Gastrocnemius medialis (tissue), 4 donors: ENCODE measurements around the gene SPEF2. TPM values are rescaled to one million over a fixed set of nuclear protein-coding genes. Genes with fewer than 3 reads are reported as not detected.
"Not testable (repeated sequence)": the region's sequence is repeated elsewhere in the genome, so short reads cannot be mapped to it uniquely, and the experiment has no call there.

Experiments used
- ATAC-seq, 2 donors: fragments of 150-250 bp; one replicate each; pipeline ENCODE4 v1.9.1; 2016
- DNase-seq, 2 donors: peaks; one replicate each; pipeline ENCODE4 v3.0.0-alpha.2; 2019
- H3K27ac ChIP-seq, 4 donors: fragments of 200-600 bp; sonication (generic); 1 replicate in 1 of 4; 2 replicates in 3 of 4; pipeline ENCODE4 v1.5.1; 2016 to 2018; ENCODE audit warnings: mild to moderate bottlenecking in 2 of 4, moderate library complexity in 1 of 4
- H3K27me3 ChIP-seq, 3 donors: fragments of 200-600 bp; sonication (generic) in 2 of 3; 1 replicate in 1 of 3; 2 replicates in 2 of 3; pipeline versions ENCODE4 v1.5.1 to v1.6.0; 2016 to 2019; ENCODE audit warnings: mild to moderate bottlenecking in 1 of 3, moderate library complexity in 1 of 3
- H3K36me3 ChIP-seq, 2 donors: fragments of 200-600 bp; sonication (generic) in 1 of 2; one replicate each; pipeline ENCODE4 v1.5.1; 2017 to 2018
- H3K4me1 ChIP-seq, 2 donors: fragments of 200-600 bp; sonication (generic) in 1 of 2; one replicate each; pipeline ENCODE4 v1.5.1; 2016 to 2017; ENCODE audit warnings: mild to moderate bottlenecking in 2 of 2
- H3K4me3 ChIP-seq, 4 donors: fragments of 200-600 bp; sonication (generic) in 3 of 4; 1 replicate in 1 of 4; 2 replicates in 3 of 4; pipeline ENCODE4 v1.5.1; 2016 to 2019; ENCODE audit warnings: mild to moderate bottlenecking in 2 of 4
- H3K9me3 ChIP-seq, 3 donors: fragments of 200-600 bp; sonication (generic) in 2 of 3; 1 replicate in 1 of 3; 2 replicates in 2 of 3; pipeline ENCODE4 v1.5.1; 2016 to 2019
- CTCF ChIP-seq, 5 experiments: fragments of 450-650 bp in 3 of 5; fragments of 200-600 bp in 2 of 5; sonication (generic) in 2 of 5; IDR thresholded peaks in 4 of 5; conservative IDR thresholded peaks in 1 of 5; 1 replicate in 4 of 5; 2 replicates in 1 of 5; pipeline ENCODE4 v1.5.1; 2016 to 2019; ENCODE audit warnings: antibody characterized with exemption in 5 of 5, mild to moderate bottlenecking in 3 of 5, moderate library complexity in 3 of 5
- POLR2A ChIP-seq, 2 donors: fragments of 450-650 bp; IDR thresholded peaks; one replicate each; pipeline ENCODE4 v1.6.1; 2017; ENCODE audit warnings: antibody characterized with exemption in 2 of 2, mild to moderate bottlenecking in 2 of 2, moderate library complexity in 2 of 2
- in situ Hi-C, 4 donors: fragments of 200-750 bp; cut with MboI; loops; one replicate each; pipeline versions ENCODE4 v1.15.0 to v1.8.0; 2017; ENCODE audit warnings: low sequenced_read_pairs in 4 of 4
- intact Hi-C: fragments of 100-400 bp; cut with DNase I; formaldehyde crosslinking; loops from one replicate; pipeline ENCODE4 v1.15.1; 2023; ENCODE audit warnings: low total_unique reads
- total RNA-seq, 4 donors: library from RNA; depleted of rRNA; stranded (reverse); fragments of >200 nt; gene quantifications; one replicate each; pipeline versions ENCODE4 v1.1.0 to v1.2.3, GENCODE V29; 2016

Gene SPEF2
- total RNA-seq, 4 donors from 2014 or later: 0.11 to 0.46 TPM; not detected in 2

- in situ Hi-C loops (no loop called here), intact Hi-C loops (no loop called here)
- Histone ChIP-seq H3K27ac (no peak overlapping the region), H3K4me1 (no peaks in the 10 kb centered on the region), H3K36me3 (no peaks in the 10 kb centered on the region), H3K4me3 (no peak overlapping the region), H3K27me3 (no peaks in the 10 kb centered on the region), H3K9me3 (no peaks in the 10 kb centered on the region)
- DNase-seq (no peak), ATAC-seq (no peak)
- no peak for TF ChIP-seq POLR2A (IDR thresholded peaks at IDR 0.05)
- TF ChIP-seq CTCF (IDR thresholded peaks at IDR 0.05 in 4 of 5, conservative IDR thresholded peaks at IDR 0.05 in 1 of 5): no peak
Observed at GRCh38 chr5:35671541-35672295, 54.1 kb downstream of the SPEF2 start.

DNA sequence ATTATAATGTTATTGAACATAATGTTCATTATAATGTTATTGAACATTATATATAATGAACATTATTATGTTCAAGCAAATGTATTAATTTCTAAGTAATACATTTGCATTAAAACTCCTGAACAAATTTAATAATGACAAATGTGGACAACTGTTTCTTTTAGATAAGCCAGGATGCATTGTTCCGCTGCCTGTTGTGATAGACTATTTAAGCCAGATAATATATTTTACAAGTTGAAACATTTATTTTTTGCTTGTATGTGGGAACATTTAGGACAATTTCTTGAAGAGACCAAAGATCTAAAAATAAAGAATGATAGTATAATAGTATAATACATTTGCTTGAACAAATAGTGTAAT is 54.6 kb downstream of the SPEF2 start:
- DNase-seq, H3K9me3 ChIP-seq, in situ Hi-C loops, intact Hi-C loops, H3K4me1 ChIP-seq, H3K4me3 ChIP-seq, ATAC-seq, H3K27me3 ChIP-seq, H3K27ac ChIP-seq, H3K36me3 ChIP-seq: not testable (repeated sequence)

- no peak for DNase-seq
- in situ Hi-C loops (no loop called here), intact Hi-C loops (no loop called here)
- TF ChIP-seq CTCF (IDR thresholded peaks at IDR 0.05 in 4 of 5, conservative IDR thresholded peaks at IDR 0.05 in 1 of 5) (no peak), POLR2A (IDR thresholded peaks at IDR 0.05) (no peak)
- Histone ChIP-seq H3K27ac (no peak overlapping the region), H3K36me3 (no peaks in the 10 kb centered on the region), H3K9me3 (no peaks in the 10 kb centered on the region), H3K4me1 (no peaks in the 10 kb centered on the region), H3K27me3 (no peaks in the 10 kb centered on the region), H3K4me3 (no peak overlapping the region)
- ATAC-seq: no peak
Observed at GRCh38 chr5:35672995-35673394, 55.3 kb downstream of the SPEF2 start.

- Histone ChIP-seq H3K4me3 (no peak overlapping the region), H3K36me3 (no peaks in the 10 kb centered on the region), H3K27ac (no peak overlapping the region), H3K4me1 (no peaks in the 10 kb centered on the region), H3K27me3 (no peaks in the 10 kb centered on the region), H3K9me3 (no peaks in the 10 kb centered on the region)
- DNase-seq (no peak), ATAC-seq (no peak)
- in situ Hi-C loops (no loop called here), intact Hi-C loops (no loop called here)
- no peak for TF ChIP-seq POLR2A (IDR thresholded peaks at IDR 0.05)
- no peak for TF ChIP-seq CTCF (IDR thresholded peaks at IDR 0.05 in 4 of 5, conservative IDR thresholded peaks at IDR 0.05 in 1 of 5)
Observed at GRCh38 chr5:35674049-35674448, 56.4 kb downstream of the SPEF2 start.

DNA sequence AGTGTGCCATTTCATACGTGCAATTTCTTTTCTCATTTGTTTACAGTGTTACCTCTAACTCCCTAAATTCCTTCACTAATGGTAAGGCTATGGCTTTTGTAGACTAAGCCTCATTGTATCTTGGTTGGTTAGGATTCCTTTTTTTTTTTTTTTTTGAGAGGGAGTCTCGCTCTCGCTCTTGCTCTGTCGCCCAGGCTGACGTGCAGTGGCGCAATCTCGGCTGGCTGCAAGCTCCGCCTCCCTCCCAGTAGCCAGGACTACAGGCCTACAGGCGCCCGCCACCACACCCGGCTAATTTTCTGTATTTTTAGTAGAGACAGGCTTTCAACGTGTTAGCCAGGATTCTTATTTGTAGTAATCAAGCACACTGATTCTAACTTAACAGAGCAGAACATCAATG is 57.7 kb downstream of the SPEF2 start:
- ATAC-seq: no peak
- DNase-seq: no peak
- intact Hi-C loops: no loop called here
- TF ChIP-seq CTCF (IDR thresholded peaks at IDR 0.05 in 4 of 5, conservative IDR thresholded peaks at IDR 0.05 in 1 of 5) (no peak), POLR2A (IDR thresholded peaks at IDR 0.05) (no peak)
- no peaks in the 10 kb centered on the region for H3K27me3 ChIP-seq
- no peaks in the 10 kb centered on the region for H3K36me3 ChIP-seq
- no peaks in the 10 kb centered on the region for H3K4me1 ChIP-seq
- no peak overlapping the region for H3K4me3 ChIP-seq
- H3K9me3 ChIP-seq: no peaks in the 10 kb centered on the region
- in situ Hi-C loops: no loop called here
- no peak overlapping the region for H3K27ac ChIP-seq
